Calu3 (cell line): ENCODE results near the gene WDR83. TPM values are rescaled to one million over a fixed set of nuclear protein-coding genes. Genes with fewer than 3 reads are reported as not detected.

Experiments
- BruUV-seq: library from RNA; stranded (reverse); fragments of 400-500 nt; replicated peaks from 2 replicates; lab custom pipeline; 2021; lab: Mats Ljungman, UMichigan
- CTCF ChIA-PET: fragments of 300-600 bp; sonication (Branson Sonifier 250); formaldehyde crosslinking; loops from one replicate; lab custom pipeline; 2022; ENCODE audit warnings: antibody characterized with exemption; lab: Charles Lee
- DNase-seq: peaks from one replicate; pipeline ENCODE4 v3.0.0; 2022
- H3K27ac Mint-ChIP-seq: one replicate; pipeline ENCODE4 v1.8.0; 2022; ENCODE audit warnings: mixed read lengths; ENCODE audit not compliant: unreplicated experiment
- H3K27me3 Mint-ChIP-seq: one replicate; pipeline ENCODE4 v1.8.0; 2022; ENCODE audit warnings: mixed read lengths; ENCODE audit not compliant: unreplicated experiment
- H3K36me3 Mint-ChIP-seq: one replicate; pipeline ENCODE4 v1.8.0; 2022; ENCODE audit warnings: mild to moderate bottlenecking, moderate library complexity, mixed read lengths; ENCODE audit not compliant: insufficient read depth, unreplicated experiment
- H3K4me1 Mint-ChIP-seq: one replicate; pipeline ENCODE4 v1.8.0; 2022; ENCODE audit warnings: mild to moderate bottlenecking, low read depth, mixed read lengths; ENCODE audit not compliant: unreplicated experiment
- H3K4me3 Mint-ChIP-seq: one replicate; pipeline ENCODE4 v1.8.0; 2022; ENCODE audit warnings: mild to moderate bottlenecking, low read depth, moderate library complexity, mixed read lengths; ENCODE audit not compliant: unreplicated experiment
- H3K9me3 Mint-ChIP-seq: one replicate; pipeline ENCODE4 v1.8.0; 2022; ENCODE audit warnings: low read depth, mixed read lengths; ENCODE audit not compliant: unreplicated experiment
- CTCF ChIP-seq: fragments of 200-600 bp; IDR thresholded peaks from one replicate; pipeline ENCODE4 v1.8.0; 2022; ENCODE audit warnings: antibody characterized with exemption; ENCODE audit not compliant: unreplicated experiment
- intact Hi-C: fragments of 100-400 bp; cut with micrococcal nuclease; formaldehyde crosslinking; loops from one replicate; pipeline ENCODE4 v1.10.0; 2022; ENCODE audit not compliant: unreplicated experiment
- total RNA-seq: library from RNA; stranded (reverse); gene quantifications from 2 replicates; pipeline ENCODE4 v1.2.3, GENCODE V29; 2022

WDR83 gene
- total RNA-seq, 1 experiment from 2014 or later: 10.1 TPM

GRCh38 chr19:12646551-12646950 is 20.1 kb upstream of the WDR83 start:
- CTCF ChIA-PET: interaction anchor here (0.6 kb wide), 1 partner anchor 34 kb away, joined by 3 read pairs; no protein-coding TSS in a partner anchor
- Mint-ChIP-seq H3K27me3 (no peaks in the 10 kb centered on the region), H3K9me3 (no peaks in the 10 kb centered on the region), H3K27ac (no peak overlapping the region), H3K4me3 (no peak overlapping the region), H3K4me1 (no peaks in the 10 kb centered on the region), H3K36me3 (peaks cover 23% of the 10 kb centered on the region)
- no peak for TF ChIP-seq CTCF
- no peak for DNase-seq
- no TSS peak for BruUV-seq
- intact Hi-C loops: no loop called here

- no peaks in the 10 kb centered on the region for H3K4me1 Mint-ChIP-seq
- no peak for TF ChIP-seq CTCF
- CTCF ChIA-PET: no interaction called here
- no peaks in the 10 kb centered on the region for H3K9me3 Mint-ChIP-seq
- no peaks in the 10 kb centered on the region for H3K27me3 Mint-ChIP-seq
- BruUV-seq: no TSS peak
- no peak overlapping the region for H3K4me3 Mint-ChIP-seq
- peaks cover 27% of the 10 kb centered on the region for H3K36me3 Mint-ChIP-seq
- DNase-seq: no peak
- H3K27ac Mint-ChIP-seq: no peak overlapping the region
- intact Hi-C loops: no loop called here
Observed at GRCh38 chr19:12647047-12647446, 19.6 kb upstream of the WDR83 start.

GRCh38 chr19:12647490-12648071 is 19.0 kb upstream of the WDR83 start:
- DNase-seq: no peak
- no peak overlapping the region for H3K4me3 Mint-ChIP-seq
- H3K9me3 Mint-ChIP-seq: no peaks in the 10 kb centered on the region
- peaks cover 30% of the 10 kb centered on the region for H3K36me3 Mint-ChIP-seq
- CTCF ChIA-PET: no interaction called here
- H3K27ac Mint-ChIP-seq: no peak overlapping the region
- BruUV-seq: no TSS peak
- intact Hi-C loops: no loop called here
- no peaks in the 10 kb centered on the region for H3K27me3 Mint-ChIP-seq
- TF ChIP-seq CTCF: no peak
- no peaks in the 10 kb centered on the region for H3K4me1 Mint-ChIP-seq

- Mint-ChIP-seq H3K4me3 (no peak overlapping the region), H3K27ac (no peak overlapping the region), H3K36me3 (peaks cover 30% of the 10 kb centered on the region), H3K9me3 (no peaks in the 10 kb centered on the region), H3K4me1 (no peaks in the 10 kb centered on the region), H3K27me3 (no peaks in the 10 kb centered on the region)
- no TSS peak for BruUV-seq
- intact Hi-C loops: no loop called here
- CTCF ChIA-PET: no interaction called here
- no peak for DNase-seq
- no peak for TF ChIP-seq CTCF
Observed at GRCh38 chr19:12648088-12648487, 18.5 kb upstream of the WDR83 start.
